Fibroblast of peridontal ligament (primary cell): ENCODE data around the gene CDC73.
"Not testable (repeated sequence)": the region's sequence is repeated elsewhere in the genome, so short reads cannot be mapped to it uniquely, and the experiment has no call there.

Source experiments
- DNase-seq: peaks from one replicate; pipeline ENCODE4 v3.0.0-alpha.2; 2010; ENCODE audit errors: extremely low read depth

The CDC73 gene

DNA sequence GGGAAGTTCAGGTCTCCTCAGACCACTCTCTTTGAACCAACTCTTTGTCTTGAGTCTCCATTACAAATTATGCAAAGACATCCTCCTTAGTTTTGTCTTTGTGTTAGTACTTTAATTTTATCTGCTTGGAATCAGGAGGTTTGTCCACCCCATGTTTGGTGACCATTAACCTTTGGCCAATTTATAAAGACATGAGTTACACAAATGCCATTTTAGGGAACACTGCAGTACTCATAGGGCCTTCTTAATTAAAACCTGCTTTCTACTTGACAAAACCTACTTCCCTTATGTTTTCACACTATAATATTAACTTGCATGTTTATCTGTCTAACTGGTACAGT, 7.9 kb upstream of the CDC73 start:
- no peak for DNase-seq

DNA sequence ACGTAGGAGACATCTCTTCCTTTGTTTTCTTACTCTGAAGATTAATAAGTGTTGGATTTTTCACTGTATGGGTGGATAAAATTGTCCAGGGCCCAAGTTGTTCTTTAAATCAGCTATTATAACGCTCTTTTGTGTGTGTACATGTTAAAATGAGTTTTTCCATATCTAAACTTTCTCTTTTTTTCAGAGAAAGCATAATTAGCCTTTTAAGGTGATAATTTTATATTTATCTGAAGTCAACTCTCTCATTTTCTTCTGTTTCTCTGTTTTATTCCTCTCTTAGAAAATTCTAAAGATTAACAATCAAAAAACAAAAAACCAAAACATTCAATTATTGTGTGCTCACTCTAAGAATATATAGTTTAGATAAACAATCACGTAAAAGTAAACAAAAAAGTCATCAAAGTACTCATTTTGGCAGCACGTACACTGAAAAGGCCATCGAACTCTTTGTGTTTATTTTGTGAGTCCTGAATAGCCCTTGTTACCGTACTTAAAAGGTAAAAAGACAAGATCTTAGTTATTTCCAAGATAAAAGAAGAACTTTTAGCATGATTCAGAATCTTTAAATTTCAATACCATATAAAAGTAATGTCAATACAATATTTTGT, 7.2 kb upstream of the CDC73 start:
- DNase-seq: no peak

DNA sequence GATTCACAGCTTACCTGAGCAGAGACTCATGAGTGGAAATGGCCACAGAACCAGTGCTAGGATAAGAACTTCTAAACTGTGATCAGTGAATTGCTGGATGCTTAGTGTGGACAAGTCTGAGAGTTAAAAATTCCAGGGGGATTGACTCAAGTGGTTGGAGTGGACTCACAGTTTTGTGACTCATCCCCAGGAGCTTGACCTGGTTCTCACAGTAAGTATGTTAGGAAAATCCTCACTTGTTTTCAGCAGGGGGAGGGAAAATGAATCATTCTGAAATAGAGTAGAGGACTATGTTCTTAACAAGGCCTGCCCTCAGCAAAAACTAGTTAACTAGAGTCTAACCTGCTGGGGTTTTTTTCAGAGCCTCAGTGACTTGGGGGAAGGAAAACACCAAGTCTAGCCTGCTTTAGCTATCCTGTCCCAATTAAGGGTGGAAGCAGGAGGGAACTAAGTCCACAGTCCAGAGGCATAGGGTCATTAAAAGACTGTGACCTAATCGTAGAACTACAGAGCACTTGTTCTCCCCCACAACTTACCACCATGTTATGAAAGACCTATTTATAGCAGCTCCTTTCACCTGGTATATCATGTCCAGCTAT, 6.1 kb upstream of the CDC73 start:
- DNase-seq: peak; percentile 97

DNA sequence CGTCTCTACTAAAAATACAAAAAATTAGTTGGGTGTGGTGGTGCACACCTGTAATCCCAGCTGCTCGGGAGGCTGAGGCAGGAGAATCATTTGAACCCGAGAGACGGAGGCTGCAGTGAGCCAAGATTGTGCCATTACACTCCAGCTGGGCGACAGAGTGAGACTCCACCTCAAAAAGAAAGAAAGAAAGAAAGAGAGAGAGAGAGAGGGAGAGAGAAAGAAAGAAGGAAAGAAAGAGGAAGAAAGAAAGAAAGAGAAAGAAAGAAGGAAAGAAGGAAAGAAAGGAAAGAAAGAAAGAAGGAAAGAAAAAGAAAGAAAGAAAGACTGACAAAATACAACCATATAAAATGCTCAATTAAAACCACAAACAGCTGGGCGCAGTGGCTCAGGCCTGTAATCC, 4.7 kb upstream of the CDC73 start:
- not testable (repeated sequence) for DNase-seq

DNA sequence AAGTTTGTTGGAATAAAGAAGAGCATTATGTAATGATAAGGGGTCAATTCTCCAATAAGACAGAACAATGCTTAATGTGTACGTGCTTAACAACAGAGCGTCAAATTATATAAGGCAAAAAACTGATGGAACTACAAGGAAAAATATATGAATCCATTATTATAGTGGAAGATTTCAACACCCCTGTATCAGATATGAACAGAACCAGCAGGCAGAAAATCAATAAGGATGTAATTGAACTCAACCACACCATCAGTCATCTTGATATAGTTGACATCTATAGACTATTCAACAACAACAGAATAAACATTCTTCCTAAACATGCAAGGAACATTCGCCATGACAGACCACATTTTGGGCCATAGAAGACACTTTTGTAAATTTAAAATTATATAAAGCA, 3.6 kb upstream of the CDC73 start:
- no peak for DNase-seq

DNA sequence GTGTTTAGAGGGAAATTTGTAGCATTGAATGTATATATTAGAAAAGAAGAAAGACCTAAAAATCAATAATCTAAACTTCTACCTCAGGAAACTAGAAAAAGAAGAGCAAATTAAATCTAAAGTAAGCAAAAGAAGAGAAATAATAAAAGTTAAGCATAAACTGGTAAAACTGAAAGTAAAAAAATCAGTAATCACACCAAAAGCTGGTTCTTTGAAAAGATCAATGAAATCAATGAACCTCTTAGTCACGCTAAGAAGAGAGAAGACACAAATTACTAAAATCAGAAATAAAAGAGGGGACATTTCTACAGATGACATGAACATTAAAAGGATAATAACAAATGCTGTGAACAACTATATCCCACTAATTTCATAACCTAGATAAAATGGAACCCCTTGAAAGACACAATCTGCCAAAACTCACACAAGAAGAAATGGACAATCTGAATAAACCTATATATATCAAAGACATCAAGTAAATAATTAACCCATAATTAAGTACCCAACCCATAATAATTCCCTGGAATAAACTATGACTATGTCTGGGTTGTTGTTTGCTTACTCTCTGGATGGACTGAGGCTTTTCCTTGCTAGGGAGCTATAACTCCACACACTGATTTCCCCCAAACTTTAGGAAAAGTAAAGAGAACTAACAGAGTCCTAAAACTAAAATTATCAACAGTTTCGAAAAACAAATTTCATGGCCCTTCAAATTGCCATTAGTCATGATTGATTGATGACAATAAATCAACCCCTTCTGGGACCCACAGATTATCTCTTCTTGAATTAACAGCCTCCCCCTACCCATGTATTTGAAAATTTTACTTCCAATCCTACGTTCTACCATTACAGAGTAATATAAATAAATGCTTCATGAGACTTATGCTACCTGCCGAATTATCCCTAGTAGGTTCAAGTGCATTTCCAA, 2.8 kb upstream of the CDC73 start:
- no peak for DNase-seq

DNA sequence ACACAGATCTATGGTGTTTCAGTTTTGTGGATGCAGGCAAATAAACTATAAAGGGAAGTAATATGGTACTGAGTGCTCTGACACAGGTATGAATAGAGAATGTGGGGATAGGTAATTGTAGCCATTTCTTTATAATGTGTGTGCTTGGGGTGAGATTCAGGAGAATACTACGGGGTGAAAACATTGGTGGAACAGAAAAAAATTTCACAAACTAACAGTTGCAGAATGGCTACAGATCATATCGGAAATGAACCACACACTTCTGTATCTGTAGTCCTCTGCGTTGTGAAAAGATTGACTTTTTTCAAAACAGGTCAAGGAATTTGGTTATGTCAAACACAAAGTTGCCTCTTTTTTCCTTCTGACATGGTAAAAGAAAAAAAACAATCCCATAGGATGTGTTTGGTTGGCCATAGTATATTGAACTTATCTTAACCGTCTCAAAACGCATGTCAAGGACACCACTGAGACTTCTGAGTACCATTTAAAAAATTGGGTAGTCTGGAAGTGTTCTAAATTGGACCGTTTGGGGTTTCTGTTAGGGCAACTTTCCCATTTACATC, 1.1 kb upstream of the CDC73 start:
- no peak for DNase-seq

DNA sequence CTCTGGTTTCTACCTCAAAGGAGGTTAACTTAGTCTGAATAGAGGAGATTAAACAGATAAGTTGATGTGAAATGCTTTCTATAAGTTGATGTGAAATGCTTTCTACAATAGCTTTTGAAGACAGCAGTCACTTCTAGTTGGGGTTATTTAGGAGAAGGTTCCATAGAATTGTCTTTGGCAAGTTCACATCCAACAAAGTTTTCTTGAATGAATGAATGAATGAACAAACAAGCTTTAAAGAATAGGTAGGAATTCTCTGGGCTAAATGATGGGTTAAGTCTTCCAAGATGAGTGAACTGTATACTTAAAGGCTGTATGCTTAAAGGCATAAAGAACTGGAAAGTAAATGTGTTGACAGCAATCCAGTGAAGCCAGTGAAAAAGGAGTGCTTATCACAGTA, 1.9 kb downstream of the CDC73 start:
- no peak for DNase-seq

DNA sequence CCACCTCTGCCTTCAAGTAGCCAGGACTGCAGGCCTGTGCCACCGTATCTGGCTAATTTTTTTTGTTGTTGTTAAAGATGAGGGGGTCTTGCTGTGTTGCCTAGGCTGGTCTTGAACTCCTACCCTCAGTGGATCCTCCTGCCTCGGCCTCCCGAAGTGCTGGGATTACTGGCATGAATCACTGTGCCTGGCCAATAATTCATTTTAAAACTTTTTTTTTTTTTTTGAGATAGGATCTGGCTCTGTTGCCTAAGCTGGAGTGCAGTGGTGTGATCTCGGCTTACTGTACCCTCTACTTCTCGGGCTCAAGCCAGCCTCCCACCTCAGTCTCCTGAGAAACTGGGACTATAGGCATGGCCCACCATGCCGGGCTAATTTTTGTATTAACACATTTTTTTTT, 3.5 kb downstream of the CDC73 start:
- DNase-seq: no peak

DNA sequence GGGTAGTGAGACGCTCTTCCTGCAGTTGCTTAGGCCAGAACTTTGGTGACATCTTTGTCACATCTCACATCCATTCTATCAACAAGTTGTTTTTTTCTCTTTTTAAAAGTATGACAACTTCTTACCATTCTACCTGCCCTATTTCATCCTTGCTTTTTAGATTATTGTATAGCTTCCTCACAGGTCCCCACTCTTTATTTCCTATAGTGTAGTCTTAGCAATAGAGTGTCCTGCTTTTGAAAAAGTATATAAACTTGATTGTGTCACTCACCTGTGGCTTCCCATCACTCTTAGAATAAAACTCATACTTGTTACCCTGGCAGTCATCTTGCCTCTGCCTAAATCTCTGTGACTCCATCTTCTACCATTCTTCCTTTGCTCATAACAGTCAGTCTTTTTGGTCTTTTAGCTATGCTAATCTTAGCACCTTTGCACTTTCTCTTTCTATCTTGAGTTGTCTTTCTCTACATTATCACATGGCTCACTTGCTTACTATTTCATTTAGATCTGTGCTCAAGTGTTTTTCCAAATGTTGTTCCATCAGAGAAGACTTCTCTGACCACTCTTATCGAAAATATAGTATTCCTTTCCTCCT, 9.5 kb downstream of the CDC73 start:
- no peak for DNase-seq

DNA sequence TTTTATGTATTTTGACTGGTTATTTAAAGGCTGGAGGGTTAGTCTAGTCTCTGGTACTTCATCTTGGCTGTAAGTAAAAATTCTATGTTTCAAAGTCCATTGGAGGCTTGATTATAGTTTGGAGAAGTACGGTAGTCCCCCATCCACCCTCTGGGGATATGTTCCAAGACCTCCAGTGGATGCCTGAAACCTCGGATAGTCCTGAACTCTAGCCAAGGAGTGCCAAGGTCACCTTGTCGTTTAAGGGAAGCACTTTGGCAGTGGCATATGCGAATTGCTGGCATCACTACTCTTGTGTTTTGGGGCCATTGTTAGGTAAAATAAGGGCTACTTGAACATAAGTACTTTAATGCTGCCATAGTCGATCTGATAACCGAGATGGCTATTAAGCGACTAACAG, 18.4 kb downstream of the CDC73 start:
- DNase-seq: no peak

DNA sequence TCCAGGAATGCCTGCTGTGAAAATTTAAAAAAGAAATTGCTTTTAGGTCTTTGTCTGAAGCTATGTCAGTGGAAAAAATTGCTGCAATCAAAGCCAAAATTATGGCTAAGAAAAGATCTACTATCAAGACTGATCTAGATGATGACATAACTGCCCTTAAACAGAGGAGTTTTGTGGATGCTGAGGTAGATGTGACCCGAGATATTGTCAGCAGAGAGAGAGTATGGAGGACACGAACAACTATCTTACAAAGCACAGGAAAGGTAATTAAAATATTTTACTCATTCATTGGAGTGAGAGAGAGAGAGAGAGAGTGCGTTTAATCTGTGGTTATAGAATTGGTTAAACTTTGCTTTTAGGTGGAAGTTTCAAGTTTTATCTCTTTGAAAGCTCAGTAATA, 20.0 kb downstream of the CDC73 start:
- DNase-seq: no peak

DNA sequence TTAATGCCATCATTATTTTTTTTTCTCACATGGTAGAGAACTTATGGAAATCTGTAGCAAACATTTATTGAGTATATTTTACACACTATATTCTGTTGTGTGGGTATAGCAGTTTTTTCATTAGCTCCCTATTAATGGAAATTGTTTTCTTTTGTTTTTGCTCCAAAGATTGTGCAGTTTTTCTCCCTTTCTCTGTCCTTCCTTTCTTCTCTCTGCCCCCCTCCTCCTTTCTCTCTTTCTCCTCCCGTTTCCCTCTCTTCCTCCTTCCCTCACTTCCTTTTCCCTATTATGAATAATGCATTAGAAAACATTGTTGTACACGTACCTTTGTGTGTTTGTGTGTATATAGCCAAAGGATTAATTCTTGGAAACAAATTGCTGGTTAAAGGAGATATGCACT, 20.6 kb downstream of the CDC73 start:
- no peak for DNase-seq

DNA sequence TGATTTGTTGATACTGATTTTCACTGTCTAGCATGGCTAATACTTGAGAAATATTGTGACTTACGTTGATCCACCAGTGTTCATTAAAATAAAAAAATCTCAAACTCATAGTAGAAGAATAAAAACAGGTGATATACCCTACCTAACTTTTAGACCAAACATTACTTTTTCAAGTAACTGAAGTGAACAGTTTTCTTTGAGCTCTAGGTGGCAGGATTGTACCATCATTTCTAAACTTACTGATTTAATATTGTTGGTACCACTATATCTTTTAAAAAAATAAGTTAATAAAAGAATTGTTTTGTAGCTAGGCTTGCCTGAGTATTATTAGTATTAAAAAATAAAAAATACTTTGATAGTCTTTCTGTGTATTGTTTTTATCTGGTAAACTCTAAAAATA, 21.5 kb downstream of the CDC73 start:
- peak; percentile 59 for DNase-seq

DNA sequence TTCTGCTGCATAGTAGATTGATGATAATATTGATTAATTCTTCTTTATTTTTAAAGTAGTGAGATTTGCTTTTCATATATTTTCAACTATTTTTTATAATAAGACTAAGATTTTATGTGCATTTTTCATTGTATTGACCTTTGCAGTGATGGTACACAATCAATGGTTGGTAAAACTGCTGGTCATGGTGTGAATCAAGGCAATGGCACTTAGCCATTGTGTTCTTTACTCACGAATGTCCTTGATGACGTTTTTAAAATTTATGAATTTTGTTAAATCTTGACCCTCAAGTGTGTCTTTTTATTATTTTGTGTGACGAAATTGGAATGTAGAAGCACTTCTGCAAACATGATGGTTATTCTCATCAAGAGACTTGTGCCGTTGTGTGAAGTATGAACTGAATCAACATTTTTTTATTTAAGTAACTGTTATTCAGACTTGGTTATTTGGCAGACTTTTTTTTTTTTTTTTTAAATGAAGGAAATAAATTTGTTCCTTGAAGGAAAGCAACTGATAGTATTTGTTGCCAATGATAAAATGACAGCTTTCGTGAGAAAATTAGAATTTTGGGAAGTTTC, 22.6 kb downstream of the CDC73 start:
- no peak for DNase-seq

DNA sequence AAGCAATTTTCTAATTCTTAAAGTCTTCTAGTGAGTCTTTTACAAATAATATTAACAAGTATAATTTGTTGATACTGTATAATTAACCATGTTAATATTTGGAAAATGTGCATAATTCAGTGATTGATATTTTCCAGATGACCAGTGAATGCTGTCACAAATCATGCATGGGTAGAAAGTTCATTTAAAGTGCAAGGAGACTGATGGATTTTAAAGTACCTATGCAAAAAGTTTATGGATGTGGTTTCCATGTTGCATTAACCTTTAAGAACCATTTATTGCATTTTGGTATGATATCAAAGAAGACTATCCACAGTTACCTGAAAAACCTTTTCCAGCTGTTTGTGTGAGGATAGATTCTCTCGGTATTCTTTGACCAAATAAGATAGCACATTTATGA, 23.2 kb downstream of the CDC73 start:
- no peak for DNase-seq

DNA sequence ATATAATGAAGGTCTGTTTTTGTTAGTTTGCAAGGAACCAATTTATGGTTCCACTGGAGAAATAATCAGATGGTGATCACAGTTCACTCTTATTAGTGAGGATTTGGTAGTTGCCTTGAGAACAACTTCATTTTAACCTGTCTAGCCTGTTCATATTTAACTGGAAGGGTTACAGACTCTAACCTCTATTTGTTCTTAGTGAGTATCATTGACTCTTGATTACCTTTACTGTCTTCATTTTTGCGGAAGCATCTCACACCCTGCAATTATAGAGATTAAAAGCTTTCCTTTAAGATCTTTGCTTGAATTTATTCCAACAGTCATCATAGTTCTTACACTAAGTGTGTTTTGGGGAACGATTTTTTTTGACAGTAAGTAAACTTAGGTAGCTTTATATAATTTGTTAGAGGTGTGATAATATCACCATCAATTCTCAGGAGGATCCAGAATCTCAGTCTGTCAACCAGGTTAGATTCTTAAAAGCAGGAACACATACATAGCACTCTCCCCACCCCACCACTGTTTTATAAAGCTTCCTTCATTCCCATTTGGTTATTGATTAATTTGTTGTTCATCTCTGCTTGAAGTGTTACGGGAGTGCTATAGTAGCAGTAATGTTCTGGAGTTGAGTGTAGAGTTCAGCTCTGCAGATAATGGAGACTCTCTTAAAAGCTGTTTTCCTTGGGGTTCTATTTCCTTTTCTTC, 34.4 kb downstream of the CDC73 start:
- no peak for DNase-seq

DNA sequence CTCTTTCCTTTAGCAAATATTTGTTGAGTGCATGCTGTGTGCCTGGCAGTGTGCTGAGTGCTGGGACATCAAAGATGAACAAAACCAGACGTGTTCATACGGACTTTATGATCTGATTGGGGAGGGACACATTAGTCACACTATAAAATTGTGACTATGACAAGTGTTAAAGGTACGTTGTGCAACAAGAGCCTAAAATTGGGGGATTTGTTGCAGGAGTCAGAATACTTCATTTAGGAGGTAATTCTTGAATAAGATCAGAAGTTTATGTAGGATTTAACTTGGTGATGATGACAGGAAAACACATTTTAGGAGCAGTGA, 35.0 kb downstream of the CDC73 start:
- DNase-seq: no peak

DNA sequence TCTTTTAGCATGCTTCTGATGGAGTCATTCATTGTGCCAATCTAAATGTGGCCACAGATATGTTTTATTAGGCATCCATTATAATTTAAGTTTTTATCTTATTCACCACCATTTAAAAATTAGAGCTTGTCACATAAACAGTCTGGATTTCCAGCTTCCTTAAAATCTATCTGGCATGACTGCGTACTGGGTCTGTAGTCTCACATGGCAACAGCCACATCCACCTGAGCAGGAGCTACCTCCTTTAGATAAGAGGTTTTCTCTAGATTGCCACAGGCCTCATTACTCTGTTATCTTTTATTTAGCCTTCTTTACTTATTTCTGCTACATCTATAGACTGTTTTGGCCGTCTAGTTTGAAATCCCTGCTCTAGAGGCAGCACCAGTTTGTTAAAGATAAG, 35.5 kb downstream of the CDC73 start:
- DNase-seq: no peak

DNA sequence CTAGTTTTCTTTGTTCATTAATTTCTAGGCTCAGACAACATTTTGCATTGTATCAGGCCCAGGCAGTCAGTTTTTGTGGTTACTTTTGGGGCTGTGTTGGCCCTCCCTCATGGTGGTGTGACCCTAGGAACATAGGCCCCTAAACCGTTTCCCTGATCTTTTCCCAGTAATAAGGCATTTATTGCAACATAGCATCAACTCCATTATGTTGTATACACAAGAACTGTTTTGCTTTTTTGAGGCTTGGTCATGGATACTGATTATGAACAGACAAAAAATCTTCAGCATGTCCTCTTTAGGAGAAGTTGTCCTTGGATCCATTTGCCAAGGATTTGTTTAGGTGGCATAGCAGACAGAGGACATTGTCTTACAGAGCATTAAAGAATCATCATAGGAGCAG, 54.3 kb downstream of the CDC73 start:
- DNase-seq: peak; percentile 49

DNA sequence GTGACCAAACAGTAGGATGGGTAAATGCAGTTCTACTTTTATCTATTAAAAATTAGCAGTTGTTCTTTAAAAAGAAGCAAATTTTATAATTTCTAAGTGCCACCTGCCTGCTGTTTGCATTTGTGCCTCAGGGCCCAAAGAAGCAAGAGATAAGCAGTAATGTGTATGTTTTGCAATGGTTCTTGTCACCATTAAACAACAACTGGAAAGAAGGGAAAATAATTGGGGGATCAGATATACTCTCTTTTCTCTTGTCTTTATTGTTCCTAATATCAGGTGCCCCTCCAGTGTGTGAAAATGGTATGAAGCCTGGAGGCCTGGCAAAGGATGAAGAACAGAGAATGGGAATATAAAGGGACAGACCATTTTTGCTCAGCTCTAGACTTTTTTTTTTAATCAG, 55.0 kb downstream of the CDC73 start:
- DNase-seq: no peak

DNA sequence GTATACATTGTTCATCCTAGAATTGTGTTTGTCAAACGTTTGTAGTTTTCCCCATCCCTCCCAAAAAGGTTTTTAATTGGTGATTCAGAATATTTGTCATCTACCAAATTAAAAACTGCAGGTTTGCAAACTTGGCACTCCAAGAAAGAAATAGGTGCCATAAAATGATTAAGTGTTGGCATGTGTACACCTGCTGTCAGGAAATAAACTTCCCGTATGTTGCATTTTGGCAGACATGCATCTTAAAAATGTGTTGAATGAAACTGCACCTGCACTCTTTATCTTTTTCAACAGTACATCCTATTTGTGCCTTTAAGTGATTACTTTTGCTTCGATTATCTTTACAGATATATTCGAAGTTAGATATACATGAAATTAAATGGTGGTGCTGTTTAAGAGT, 57.3 kb downstream of the CDC73 start:
- DNase-seq: no peak
